Gastroesophageal sphincter (tissue), 3 donors: ENCODE measurements around the gene EHD1.

Source experiments
- CTCF ChIP-seq, 4 experiments: fragments of 200-600 bp in 2 of 4; fragments of 450-650 bp in 2 of 4; sonication (generic) in 1 of 4; IDR thresholded peaks; one replicate each; pipeline ENCODE4 v1.5.1; 2017 to 2019; ENCODE audit warnings: antibody characterized with exemption in 4 of 4, mild to moderate bottlenecking in 2 of 4, moderate library complexity in 2 of 4
- POLR2A ChIP-seq, 2 donors: fragments of 450-650 bp; IDR thresholded peaks; one replicate each; pipeline ENCODE4 v1.6.1; 2017; ENCODE audit warnings: antibody characterized with exemption in 2 of 2, mild to moderate bottlenecking in 2 of 2, moderate library complexity in 1 of 2
- POLR2AphosphoS5 ChIP-seq: sonication (generic); formaldehyde crosslinking; IDR thresholded peaks from one replicate; pipeline ENCODE4 v1.6.1; 2017; ENCODE audit warnings: antibody characterized with exemption

GRCh38 chr11:64802370-64803157 lies 75.9 kb downstream of the EHD1 start:
- TF ChIP-seq CTCF (IDR thresholded peaks at IDR 0.05) (no peak), POLR2A (IDR thresholded peaks at IDR 0.05) (peak in 1 of 2 donors; percentile 12), POLR2AphosphoS5 (no peak)
